Left lung (tissue), 10 donors: ENCODE results near the gene PNPLA2. TPM values are rescaled to one million over a fixed set of nuclear protein-coding genes. Genes with fewer than 3 reads are reported as not detected.
A peak's percentile ranks its signal among the peaks of the same experiment; 100 is the strongest.

Experiments used
- ATAC-seq: fragments of 200-7000 bp; cut with Tn5 transposase; one replicate; pipeline ENCODE4 v1.9.1; 2020; ENCODE audit warnings: moderate library complexity
- DNase-seq, 4 donors: peaks; one replicate each; pipeline ENCODE4 v3.0.0-alpha.2; 2013 to 2020
- H3K27ac ChIP-seq, 2 donors: fragments of 200-600 bp; sonication (generic) in 1 of 2; one replicate each; pipeline versions ENCODE4 v1.5.0 to v1.8.0; 2020 to 2021
- H3K27me3 ChIP-seq, 2 donors: fragments of 200-600 bp; sonication (generic) in 1 of 2; one replicate each; pipeline versions ENCODE4 v1.5.0 to v1.8.0; 2020 to 2021
- H3K36me3 ChIP-seq, 2 donors: fragments of 200-600 bp; sonication (generic) in 1 of 2; one replicate each; pipeline versions ENCODE4 v1.5.0 to v1.8.0; 2020 to 2021
- H3K4me1 ChIP-seq, 2 donors: fragments of 200-600 bp; one replicate each; pipeline ENCODE4 v1.8.0; 2021
- H3K4me3 ChIP-seq, 2 donors: fragments of 200-600 bp; sonication (generic) in 1 of 2; one replicate each; pipeline versions ENCODE4 v1.5.0 to v1.8.0; 2020 to 2021; ENCODE audit warnings: mild to moderate bottlenecking in 1 of 2
- H3K9me3 ChIP-seq, 2 donors: fragments of 200-600 bp; sonication (generic) in 1 of 2; one replicate each; pipeline versions ENCODE4 v1.5.0 to v1.8.0; 2020 to 2021
- CTCF ChIP-seq, 2 donors: fragments of 200-600 bp; sonication (generic) in 1 of 2; IDR thresholded peaks; one replicate each; pipeline versions ENCODE4 v1.5.0 to v1.8.0; 2021; ENCODE audit warnings: antibody characterized with exemption in 2 of 2
- intact Hi-C, 2 donors: fragments of 100-400 bp; cut with DNase I; formaldehyde crosslinking; loops; one replicate each; pipeline versions ENCODE4 v1.11.2 to v1.14.2; 2022
- polyA plus RNA-seq, 6 donors: library from polyadenylated mRNA; unstranded; fragments of 120-200 nt; gene quantifications; one replicate each; pipeline ENCODE4 v1.2.1, GENCODE V29; 2013; ENCODE audit not compliant: insufficient read length in 6 of 6
- total RNA-seq, 2 donors: library from RNA; stranded (reverse); fragmentation: NEBNext Ultra II Directional; extraction: Animal tissue kit (Norgen Biotek cat#: 25700); gene quantifications; one replicate each; pipeline ENCODE4 v1.2.1, GENCODE V29; 2021
- donor health status: DM: no; HTN: yes; CAD: no.
- donor health status: DM: no; HTN: no; CAD: no.

Gene PNPLA2
- total and polyA plus RNA-seq, 8 donors, result 29.9 to 128 (median 40.4) TPM

DNA sequence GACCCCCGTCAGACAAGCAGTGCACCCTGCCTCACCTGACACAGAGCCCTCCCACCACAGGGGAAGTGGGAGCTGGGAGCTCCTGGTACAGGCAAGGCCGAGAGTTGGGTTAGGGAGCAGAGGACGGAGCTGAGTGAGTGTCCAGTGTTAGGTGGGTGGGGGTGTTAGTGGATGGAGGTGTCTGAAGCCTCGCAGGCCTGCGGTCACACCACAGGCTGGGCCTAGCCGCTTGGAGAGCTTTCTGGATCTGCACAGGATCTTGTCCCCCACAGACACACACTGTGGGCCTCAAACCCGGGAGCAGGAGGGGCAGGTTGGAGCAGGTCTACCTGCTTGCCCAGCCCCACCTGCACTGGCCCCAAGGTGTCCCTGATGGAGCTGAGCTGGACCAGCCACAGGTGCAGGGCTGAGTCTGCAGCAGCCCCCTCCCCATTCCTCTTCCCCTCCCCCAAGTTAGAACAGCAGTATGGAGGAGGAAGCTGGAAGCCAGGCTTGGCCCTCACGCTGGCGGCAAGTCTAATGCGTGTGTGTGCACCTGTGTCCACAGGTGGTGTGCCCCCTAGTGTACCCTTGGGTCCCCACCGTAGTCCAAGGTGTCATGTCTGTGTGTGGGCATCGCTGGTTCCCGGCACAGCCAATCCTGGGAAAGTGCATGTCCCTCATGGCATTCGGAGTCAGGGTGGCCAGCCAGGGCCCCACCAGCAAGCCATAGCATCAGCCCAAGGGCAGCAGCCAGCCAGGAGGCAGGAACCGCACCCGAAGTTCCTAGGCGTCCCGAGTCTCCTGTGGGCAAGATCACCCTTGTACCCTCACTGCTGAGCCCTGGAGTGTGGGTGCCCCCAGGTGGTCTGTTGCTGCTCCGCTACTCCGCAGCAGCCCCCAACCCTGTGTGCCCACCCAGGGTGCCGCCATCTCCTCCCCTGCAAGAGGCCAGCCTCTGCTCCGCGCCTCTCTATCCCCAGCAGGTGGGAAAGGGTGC lies 39.4 kb upstream of the PNPLA2 start:
- DNase-seq (no peak), ATAC-seq (no peak)
- Histone ChIP-seq H3K9me3 (no peaks in the 10 kb centered on the region), H3K27me3 (no peaks in the 10 kb centered on the region), H3K27ac (no peak overlapping the region), H3K36me3 (peaks cover 0 to 6% of the 10 kb centered on the region in 2 donors), H3K4me3 (no peak overlapping the region), H3K4me1 (peaks cover 16 to 53% of the 10 kb centered on the region in 2 donors)
- TF ChIP-seq CTCF (IDR thresholded peaks at IDR 0.05), result no peak
- intact Hi-C loops, result no loop called here

DNA sequence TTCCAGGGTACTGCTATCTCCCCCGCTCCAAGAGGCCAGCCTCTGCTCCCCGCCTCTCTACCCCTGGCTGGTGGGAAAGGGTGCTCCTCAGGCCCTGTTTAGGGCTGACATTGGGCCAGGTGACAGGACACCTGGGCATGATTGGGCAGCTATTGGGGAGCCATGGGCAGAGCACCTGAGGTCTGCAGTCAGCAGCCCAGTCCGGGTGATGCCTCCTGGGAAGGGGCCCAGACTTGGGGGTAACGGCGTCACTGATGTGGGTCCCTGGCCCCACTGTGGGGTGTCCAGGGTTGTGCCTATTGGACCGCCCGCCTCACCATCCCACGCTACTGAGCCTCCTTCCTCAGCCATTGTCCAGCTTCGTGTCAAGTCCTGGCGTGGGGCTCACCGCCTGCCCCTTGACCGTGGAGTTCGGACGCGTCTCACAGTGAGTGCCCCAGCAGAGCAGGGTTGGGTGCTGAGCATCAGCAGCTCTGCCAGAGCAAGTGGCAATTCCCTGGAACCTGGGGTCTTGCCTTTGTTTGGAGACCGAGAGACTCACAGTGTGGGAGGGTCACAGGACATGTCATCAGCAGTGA lies 38.7 kb upstream of the PNPLA2 start:
- H3K27me3 ChIP-seq, result no peaks in the 10 kb centered on the region
- no peak overlapping the region for H3K4me3 ChIP-seq
- H3K27ac ChIP-seq, result no peak overlapping the region
- intact Hi-C loops, result no loop called here
- peaks cover 0 to 4% of the 10 kb centered on the region in 2 donors for H3K36me3 ChIP-seq
- no peak for TF ChIP-seq CTCF (IDR thresholded peaks at IDR 0.05)
- DNase-seq (no peak), ATAC-seq (no peak)
- no peaks in the 10 kb centered on the region for H3K9me3 ChIP-seq
- H3K4me1 ChIP-seq, result peaks cover 16 to 45% of the 10 kb centered on the region in 2 donors

DNA sequence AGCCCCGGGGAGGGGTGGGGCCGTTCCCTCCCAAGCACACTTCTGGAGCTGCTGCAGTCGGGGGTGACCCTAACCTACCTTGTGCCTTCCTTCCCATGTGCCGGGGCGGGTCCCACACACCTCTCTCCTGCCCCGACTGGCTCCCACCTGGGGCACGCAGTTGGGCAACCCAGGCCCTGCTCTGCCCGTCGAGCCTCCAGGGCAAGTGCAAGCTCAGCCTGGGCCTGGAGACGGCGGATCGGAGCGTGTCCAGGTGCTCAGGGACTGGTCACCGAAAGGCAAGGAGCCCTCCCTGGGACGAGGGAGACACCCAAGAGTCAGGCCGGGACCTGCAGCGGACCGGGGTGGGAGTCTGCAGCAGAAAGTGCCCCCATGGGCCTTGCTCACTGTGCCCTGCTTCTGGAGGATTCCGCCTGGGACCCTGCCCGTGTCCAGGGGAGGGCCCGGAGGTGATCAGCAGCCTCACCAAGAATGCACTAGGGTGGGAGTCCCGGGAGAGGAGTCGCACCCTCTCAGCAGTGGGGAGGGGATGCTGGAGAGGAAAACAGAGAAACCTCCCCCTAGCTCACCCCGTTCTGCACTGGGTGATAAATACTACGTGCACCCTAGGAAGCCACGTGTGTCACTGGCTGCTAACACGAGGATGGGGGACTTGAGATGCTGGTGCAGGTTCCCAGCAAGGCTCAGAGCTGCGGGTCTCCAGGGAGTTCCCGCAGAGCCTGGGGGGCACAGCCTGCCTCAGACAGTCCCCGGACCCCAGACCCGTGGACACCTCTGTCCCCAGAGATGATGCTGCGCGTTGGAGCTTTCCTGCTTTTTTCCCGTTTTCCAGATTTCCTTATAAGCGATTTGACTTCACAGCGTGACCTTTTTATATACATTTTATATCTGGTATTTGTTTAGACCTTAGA lies 36.2 kb upstream of the PNPLA2 start:
- intact Hi-C loops, result no loop called here
- peaks cover 0 to 1% of the 10 kb centered on the region in 2 donors for H3K27me3 ChIP-seq
- no peak overlapping the region for H3K4me3 ChIP-seq
- DNase-seq (no peak), ATAC-seq (no peak)
- no peak for TF ChIP-seq CTCF (IDR thresholded peaks at IDR 0.05)
- peaks cover 7 to 27% of the 10 kb centered on the region in 2 donors for H3K4me1 ChIP-seq
- H3K9me3 ChIP-seq, result no peaks in the 10 kb centered on the region
- H3K36me3 ChIP-seq, result peaks cover 0 to 4% of the 10 kb centered on the region in 2 donors
- no peak overlapping the region for H3K27ac ChIP-seq

- Histone ChIP-seq H3K9me3 (no peaks in the 10 kb centered on the region), H3K36me3 (peaks cover 0 to 4% of the 10 kb centered on the region in 2 donors), H3K4me1 (peaks cover 1 to 20% of the 10 kb centered on the region in 2 donors), H3K4me3 (no peak overlapping the region), H3K27ac (no peak overlapping the region), H3K27me3 (peaks cover 0 to 12% of the 10 kb centered on the region in 2 donors)
- DNase-seq, result peak in 3 of 4 donors; percentile 79 to 91 (median 80)
- intact Hi-C loops, result no loop called here
- peak; percentile 29 to 53 for TF ChIP-seq CTCF (IDR thresholded peaks at IDR 0.05)
- peak; percentile 94 for ATAC-seq
These were observed 35.1 kb upstream of the PNPLA2 start for GRCh38 chr11:783581-784015.
